Uterus (tissue), 4 donors: Measurements from ENCODE around the gene SEC24A. TPM values are rescaled to one million over a fixed set of nuclear protein-coding genes. Genes with fewer than 3 reads are reported as not detected.
"Not testable (repeated sequence)": the region's sequence is repeated elsewhere in the genome, so short reads cannot be mapped to it uniquely, and the experiment has no call there.

Experiments
- DNase-seq, 2 donors: peaks; one replicate each; pipeline ENCODE4 v3.0.0-alpha.2; 2019 to 2020
- H3K27ac ChIP-seq, 2 donors: fragments of 200-600 bp; sonication (generic); 1 replicate in 1 of 2; 2 replicates in 1 of 2; pipeline ENCODE4 v1.5.1; 2016 to 2018
- H3K27me3 ChIP-seq, 2 donors: fragments of 200-600 bp; sonication (generic); one replicate each; pipeline ENCODE4 v1.5.1; 2018 to 2019; ENCODE audit warnings: control low read depth in 1 of 2
- H3K36me3 ChIP-seq, 2 donors: fragments of 200-600 bp; sonication (generic); one replicate each; pipeline ENCODE4 v1.5.1; 2019; ENCODE audit warnings: control low read depth in 1 of 2
- H3K4me1 ChIP-seq, 2 donors: fragments of 200-600 bp; sonication (generic); one replicate each; pipeline ENCODE4 v1.5.1; 2018 to 2019; ENCODE audit warnings: control low read depth in 1 of 2
- H3K4me3 ChIP-seq, 2 donors: fragments of 200-600 bp; sonication (generic); 1 replicate in 1 of 2; 2 replicates in 1 of 2; pipeline ENCODE4 v1.5.1; 2018 to 2019; ENCODE audit warnings: mild to moderate bottlenecking in 1 of 2
- H3K9me3 ChIP-seq, 2 donors: fragments of 200-600 bp; sonication (generic); one replicate each; pipeline ENCODE4 v1.5.1; 2019; ENCODE audit warnings: control low read depth in 1 of 2
- CTCF ChIP-seq, 4 experiments: fragments of 200-600 bp in 2 of 4; fragments of 450-650 bp in 2 of 4; sonication (generic) in 2 of 4; IDR thresholded peaks; one replicate each; pipeline ENCODE4 v1.5.1; 2016 to 2019; ENCODE audit warnings: antibody characterized with exemption in 4 of 4, mild to moderate bottlenecking in 2 of 4, moderate library complexity in 1 of 4
- POLR2A ChIP-seq, 2 donors: fragments of 450-650 bp; IDR thresholded peaks; one replicate each; pipeline ENCODE4 v1.6.1; 2016; ENCODE audit warnings: antibody characterized with exemption in 2 of 2, mild to moderate bottlenecking in 1 of 2, moderate library complexity in 1 of 2
- intact Hi-C: fragments of 100-400 bp; cut with DNase I; formaldehyde crosslinking; loops from one replicate; pipeline ENCODE4 v1.15.1; 2023; ENCODE audit warnings: low total_unique reads
- total RNA-seq, 4 donors: library from RNA; depleted of rRNA in 3 of 4; stranded (reverse); fragments of >200 nt in 3 of 4; gene quantifications; one replicate each; pipeline versions ENCODE4 v1.1.0 to v1.2.4, GENCODE V29; 2014 to 2023
- donor health status: DM: yes; HTN: yes; CAD: no.

SEC24A gene
- 10 to 100 TPM in 3 of 4 donors, 1 to 10 TPM in 1; 7.2 to 51.3 (median 30.7) TPM for total RNA-seq

GRCh38 chr5:134648425-134649162, at the start of gene SEC24A:
TSS of gene SEC24A (plus strand) at chr5:134648785. CDS start at chr5:134649077, 292 bp downstream.
- H3K36me3 ChIP-seq: no peaks in the 10 kb centered on the region
- peak within 1 kb of the TSS; percentile 83 to 94 for H3K4me3 ChIP-seq
- no peaks in the 10 kb centered on the region for H3K4me1 ChIP-seq
- no peaks in the 10 kb centered on the region for H3K27me3 ChIP-seq
- H3K9me3 ChIP-seq: no peaks in the 10 kb centered on the region
- intact Hi-C loops: no loop called here
- peak in 1 of 4 experiments; percentile 23 for TF ChIP-seq CTCF (IDR thresholded peaks at IDR 0.05)
- peak; percentile 18 to 83 for TF ChIP-seq POLR2A (IDR thresholded peaks at IDR 0.05)
- DNase-seq: peak; percentile 80 to 85
- peak within 1 kb of the TSS; percentile 93 to 95 for H3K27ac ChIP-seq

- H3K27me3 ChIP-seq, H3K9me3 ChIP-seq, intact Hi-C loops, H3K36me3 ChIP-seq, DNase-seq, H3K27ac ChIP-seq, H3K4me3 ChIP-seq, H3K4me1 ChIP-seq: not testable (repeated sequence)
These were observed 48.8 kb upstream of the SEC24A start for GRCh38 chr5:134599820-134600219.

DNA sequence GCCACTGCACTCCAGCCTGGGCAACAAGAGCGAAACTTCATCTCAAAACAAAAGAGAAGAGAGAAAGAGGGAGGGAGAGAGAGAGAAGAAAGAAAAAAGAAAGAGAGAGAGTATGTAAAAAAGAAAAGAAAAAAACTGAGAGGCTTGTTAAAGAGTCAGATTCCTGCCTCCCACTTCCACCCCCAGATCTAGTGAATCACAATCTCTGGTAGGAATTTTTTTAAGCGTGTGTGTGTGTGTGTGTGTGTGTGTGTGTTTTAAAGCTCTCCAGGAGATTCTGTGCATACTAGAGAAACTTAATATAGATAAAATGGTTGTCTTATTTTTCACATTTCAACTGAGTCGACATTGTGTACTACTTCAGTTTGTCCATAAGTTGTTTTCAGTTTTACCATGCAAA, 48.0 kb upstream of the SEC24A start:
- DNase-seq: no peak
- Histone ChIP-seq H3K9me3 (no peaks in the 10 kb centered on the region), H3K4me1 (no peaks in the 10 kb centered on the region), H3K4me3 (no peak overlapping the region), H3K36me3 (no peaks in the 10 kb centered on the region), H3K27ac (no peak overlapping the region), H3K27me3 (no peaks in the 10 kb centered on the region)
- intact Hi-C loops: no loop called here
- TF ChIP-seq CTCF (IDR thresholded peaks at IDR 0.05) (no peak), POLR2A (IDR thresholded peaks at IDR 0.05) (no peak)

DNA sequence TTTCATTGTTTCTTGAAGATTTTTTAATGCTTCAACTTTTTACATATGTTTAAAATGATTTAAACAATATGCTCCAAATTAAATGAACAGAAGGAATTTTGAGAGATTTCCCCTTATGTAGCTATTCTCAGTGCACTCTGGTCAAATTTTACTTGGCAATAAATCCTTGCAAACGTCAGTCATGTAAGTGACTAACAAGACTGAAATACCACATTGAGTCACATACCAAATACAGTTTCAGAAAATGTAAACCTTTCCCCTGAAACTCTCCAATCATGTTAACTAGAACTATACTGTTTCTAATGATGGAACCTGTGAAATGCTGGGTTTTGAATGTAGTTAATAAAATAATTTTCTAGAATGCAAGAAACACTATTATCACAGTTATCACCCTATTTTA, 45.5 kb upstream of the SEC24A start:
- no peak overlapping the region for H3K4me3 ChIP-seq
- H3K9me3 ChIP-seq: no peaks in the 10 kb centered on the region
- no peaks in the 10 kb centered on the region for H3K27me3 ChIP-seq
- H3K36me3 ChIP-seq: no peaks in the 10 kb centered on the region
- intact Hi-C loops: no loop called here
- no peak for DNase-seq
- H3K27ac ChIP-seq: no peak overlapping the region
- TF ChIP-seq CTCF (IDR thresholded peaks at IDR 0.05) (no peak), POLR2A (IDR thresholded peaks at IDR 0.05) (no peak)
- no peaks in the 10 kb centered on the region for H3K4me1 ChIP-seq

DNA sequence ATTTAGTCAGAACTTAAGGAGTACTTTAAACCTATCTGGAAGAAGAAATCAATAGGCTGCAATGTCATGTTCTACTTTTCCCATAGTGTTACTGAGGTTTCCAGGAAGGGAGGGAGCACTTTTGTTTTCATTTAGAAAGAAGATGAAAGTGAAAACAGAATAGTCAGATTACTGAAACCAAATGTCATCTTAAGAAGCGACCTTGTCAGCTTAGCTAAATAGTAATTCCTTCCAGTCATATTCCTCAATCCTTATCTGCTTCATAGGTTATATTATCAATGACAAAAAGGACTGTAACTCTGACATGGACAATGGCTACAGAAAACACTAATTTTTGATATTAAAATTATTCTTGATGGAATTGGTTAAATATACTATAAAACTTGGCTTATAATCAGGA, 43.7 kb upstream of the SEC24A start:
- Histone ChIP-seq H3K27me3 (no peaks in the 10 kb centered on the region), H3K27ac (no peak overlapping the region), H3K9me3 (no peaks in the 10 kb centered on the region), H3K4me3 (no peak overlapping the region), H3K4me1 (no peaks in the 10 kb centered on the region), H3K36me3 (no peaks in the 10 kb centered on the region)
- intact Hi-C loops: no loop called here
- TF ChIP-seq POLR2A (IDR thresholded peaks at IDR 0.05) (no peak), CTCF (IDR thresholded peaks at IDR 0.05) (no peak)
- DNase-seq: no peak
